Transverse colon (tissue), 4 donors: ENCODE results near the gene CUL3.
"Not testable (repeated sequence)": the region's sequence is repeated elsewhere in the genome, so short reads cannot be mapped to it uniquely, and the experiment has no call there.

Source experiments
- EP300 ChIP-seq: sonication (generic); formaldehyde crosslinking; IDR thresholded peaks from one replicate; pipeline ENCODE4 v1.6.1; 2017; ENCODE audit warnings: antibody characterized with exemption, low read depth
- POLR2A ChIP-seq: fragments of 450-650 bp; IDR thresholded peaks from one replicate; pipeline ENCODE4 v1.6.1; 2016; ENCODE audit warnings: antibody characterized with exemption, mild to moderate bottlenecking, moderate library complexity
- POLR2AphosphoS5 ChIP-seq, 3 donors: sonication (generic); formaldehyde crosslinking; IDR thresholded peaks; one replicate each; pipeline ENCODE4 v1.6.1; 2016; ENCODE audit warnings: antibody characterized with exemption in 3 of 3
- TF ChIP-seq, protein P1 (sequence below), 5 experiments: fragments of 200-600 bp in 3 of 5; fragments of 450-650 bp in 2 of 5; sonication (generic) in 3 of 5; IDR thresholded peaks; 1 replicate in 2 of 5; 2 replicates in 3 of 5; pipeline ENCODE4 v1.5.1; 2016 to 2017; ENCODE audit warnings: antibody characterized with exemption in 5 of 5, inconsistent platforms in 3 of 5, mild to moderate bottlenecking in 2 of 5, moderate library complexity in 1 of 5

DNA sequence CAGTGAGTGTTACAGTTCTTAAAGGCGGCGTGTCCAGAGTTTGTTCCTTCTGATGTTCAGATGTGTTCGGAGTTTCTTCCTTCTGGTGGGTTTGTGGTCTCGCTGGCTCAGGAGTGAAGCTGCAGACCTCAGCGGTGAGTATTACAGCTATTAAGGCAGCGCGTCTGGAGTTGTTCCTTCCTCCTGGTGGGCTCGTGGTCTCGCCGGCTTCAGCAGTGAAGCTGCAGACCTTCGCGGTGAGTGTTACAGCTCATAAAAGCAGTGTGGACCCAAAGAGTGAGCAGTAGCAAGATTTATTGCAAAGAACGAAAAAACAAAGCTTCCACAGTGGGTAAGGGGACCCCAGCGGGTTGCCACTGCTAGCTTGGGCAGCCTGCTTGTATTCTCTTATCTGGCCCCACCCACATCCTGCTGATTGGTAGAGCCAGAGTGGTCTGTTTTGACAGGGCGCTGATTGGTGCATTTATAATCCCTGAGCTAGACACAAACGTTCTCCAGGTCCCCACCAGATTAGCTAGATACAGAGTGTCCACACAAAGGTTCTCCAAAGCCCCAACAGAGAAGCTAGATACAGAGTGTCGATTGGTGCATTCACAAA, 17.7 kb upstream of the CUL3 start:
- TF ChIP-seq POLR2A; POLR2AphosphoS5 (IDR thresholded peaks at IDR 0.05); EP300: not testable (repeated sequence)
- TF ChIP-seq, protein P1, sequence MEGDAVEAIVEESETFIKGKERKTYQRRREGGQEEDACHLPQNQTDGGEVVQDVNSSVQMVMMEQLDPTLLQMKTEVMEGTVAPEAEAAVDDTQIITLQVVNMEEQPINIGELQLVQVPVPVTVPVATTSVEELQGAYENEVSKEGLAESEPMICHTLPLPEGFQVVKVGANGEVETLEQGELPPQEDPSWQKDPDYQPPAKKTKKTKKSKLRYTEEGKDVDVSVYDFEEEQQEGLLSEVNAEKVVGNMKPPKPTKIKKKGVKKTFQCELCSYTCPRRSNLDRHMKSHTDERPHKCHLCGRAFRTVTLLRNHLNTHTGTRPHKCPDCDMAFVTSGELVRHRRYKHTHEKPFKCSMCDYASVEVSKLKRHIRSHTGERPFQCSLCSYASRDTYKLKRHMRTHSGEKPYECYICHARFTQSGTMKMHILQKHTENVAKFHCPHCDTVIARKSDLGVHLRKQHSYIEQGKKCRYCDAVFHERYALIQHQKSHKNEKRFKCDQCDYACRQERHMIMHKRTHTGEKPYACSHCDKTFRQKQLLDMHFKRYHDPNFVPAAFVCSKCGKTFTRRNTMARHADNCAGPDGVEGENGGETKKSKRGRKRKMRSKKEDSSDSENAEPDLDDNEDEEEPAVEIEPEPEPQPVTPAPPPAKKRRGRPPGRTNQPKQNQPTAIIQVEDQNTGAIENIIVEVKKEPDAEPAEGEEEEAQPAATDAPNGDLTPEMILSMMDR (IDR thresholded peaks at IDR 0.05): not testable (repeated sequence)
